Pancreas (tissue), 10 donors: ENCODE data around the gene SIDT1. TPM values are rescaled to one million over a fixed set of nuclear protein-coding genes. Genes with fewer than 3 reads are reported as not detected.

Source experiments
- ATAC-seq, 4 donors: fragments of 200-7000 bp; cut with Tn5 transposase; one replicate each; pipeline versions ENCODE4 v1.8.0 to v1.9.1; 2020; ENCODE audit warnings: mild to moderate bottlenecking in 4 of 4, moderate library complexity in 4 of 4
- DNase-seq, 6 donors: peaks; one replicate each; pipeline ENCODE4 v3.0.0-alpha.2; 2020
- FAIRE-seq: peaks from 2 replicates; lab custom pipeline; 2012; peaks lifted over from hg19 to GRCh38; lab: Jason Lieb, UNC
- H3K27ac ChIP-seq, 4 donors: fragments of 200-600 bp; sonication (generic); 1 replicate in 3 of 4; 2 replicates in 1 of 4; pipeline versions ENCODE4 v1.5.0 to v1.8.0; 2020
- H3K27me3 ChIP-seq, 4 donors: fragments of 200-600 bp; one replicate each; pipeline ENCODE4 v1.8.0; 2021
- H3K36me3 ChIP-seq, 3 donors: fragments of 200-600 bp; sonication (generic) in 1 of 3; one replicate each; pipeline versions ENCODE4 v1.5.0 to v1.8.0; 2020 to 2021
- H3K4me1 ChIP-seq, 3 donors: fragments of 200-600 bp; one replicate each; pipeline ENCODE4 v1.8.0; 2021
- H3K4me3 ChIP-seq, 4 donors: fragments of 200-600 bp; sonication (generic) in 2 of 4; one replicate each; pipeline versions ENCODE4 v1.5.0 to v1.8.0; 2020 to 2021
- H3K9me3 ChIP-seq, 4 donors: fragments of 200-600 bp; one replicate each; pipeline ENCODE4 v1.8.0; 2021
- CTCF ChIP-seq, 4 donors: fragments of 200-600 bp; sonication (generic) in 3 of 4; IDR thresholded peaks; one replicate each; pipeline versions ENCODE4 v1.5.0 to v1.8.0; 2021; ENCODE audit warnings: antibody characterized with exemption in 4 of 4
- WGBS, 2 donors: extraction: QIAGEN DNeasy Blood & Tissue Kit; methylation state at CpG; one replicate each; pipeline ENCODE4 v1.1.7; 2013; 5-methylcytosine and 5-hydroxymethylcytosine counted together
- intact Hi-C, 3 donors: fragments of 100-400 bp; cut with DNase I; formaldehyde crosslinking; loops; one replicate each; pipeline versions ENCODE4 v1.11.1 to v1.14.2; 2022
- polyA plus RNA-seq, 2 donors: library from polyadenylated mRNA; stranded (reverse); fragments of 200-250 nt; gene quantifications; one replicate each; pipeline ENCODE4 v1.2.3, GENCODE V29; 2013
- total RNA-seq, 6 donors: library from RNA; stranded (reverse); fragmentation: NEBNext Ultra II Directional in 4 of 6; extraction: Animal tissue kit (Norgen Biotek cat#: 25700) in 4 of 6; gene quantifications; one replicate each; pipeline versions ENCODE4 v1.2.1 to v1.2.4, GENCODE V29; 2021 to 2023
- donor health status: healthy with polysubstance abuse.
- donor health status: DM: no; HTN: no; CAD: no; lungs with moderate emphysema.
- donor health status: DM: no; HTN: no; CAD: no.
- donor health status: control.
- donor health status: control.
- donor health status: Bipolar disorder and iron deficiency.
- donor health status: DM: yes; HTN: yes; CAD: no.
- donor health status: DM: no; HTN: no; CAD: no.
- donor health status: DM: no; HTN: no; CAD: no.
- donor health status: DM: yes; HTN: yes; CAD: no.

The SIDT1 gene
- total RNA-seq: 1 to 10 TPM in 3 of 6 donors, under 1 TPM in 3; 0.28 to 2.6 (median 1.0) TPM
- polyA plus RNA-seq: 1 to 10 TPM in 1 of 2 donors, under 1 TPM in 1; 0.42 to 2.0 TPM

GRCh38 chr3:113531826-113532697 lies at the start of gene SIDT1:
Gene SIDT1 (plus strand): TSS chr3:113532555. CDS start chr3:113533022, 467 bp downstream.
- no peak for TF ChIP-seq CTCF (IDR thresholded peaks at IDR 0.05)
- 2 to 3% methylated on average over 18 of the region's 18 CpGs for WGBS, 2 donors
- peak; percentile 41 for FAIRE-seq

GRCh38 chr3:113485161-113485609 lies 47.2 kb upstream of the SIDT1 start:
- no peak for ATAC-seq
- Histone ChIP-seq H3K4me3 (no peak overlapping the region), H3K36me3 (peaks cover 0 to 7% (median 0%) of the 10 kb centered on the region in 3 donors), H3K27me3 (no peaks in the 10 kb centered on the region), H3K27ac (no peak overlapping the region), H3K9me3 (no peaks in the 10 kb centered on the region), H3K4me1 (no peaks in the 10 kb centered on the region)
- intact Hi-C loops: no loop called here
- no peak for FAIRE-seq
- WGBS, 2 donors: 91 to 97% methylated on average over 8 of the region's 8 CpGs
- TF ChIP-seq CTCF (IDR thresholded peaks at IDR 0.05): no peak
- DNase-seq: no peak

More at GRCh38 chr3:113531826-113532697, at the start of gene SIDT1:
- intact Hi-C loops: no loop called here
- peak within 1 kb of the TSS; percentile 54 to 88 (median 74) for H3K4me3 ChIP-seq
- H3K4me1 ChIP-seq: peaks cover 0 to 17% (median 0%) of the 10 kb centered on the region in 3 donors
- peak; percentile 72 to 86 (median 84) for ATAC-seq
- peak in 5 of 6 donors; percentile 20 to 68 (median 40) for DNase-seq
- H3K9me3 ChIP-seq: no peaks in the 10 kb centered on the region
- H3K27me3 ChIP-seq: no peaks in the 10 kb centered on the region
- H3K36me3 ChIP-seq: no peaks in the 10 kb centered on the region
- peak within 1 kb of the TSS; percentile 34 to 75 (median 42) for H3K27ac ChIP-seq

GRCh38 chr3:113495035-113495434 lies 37.3 kb upstream of the SIDT1 start:
- H3K9me3 ChIP-seq: no peaks in the 10 kb centered on the region
- H3K4me1 ChIP-seq: no peaks in the 10 kb centered on the region
- intact Hi-C loops: loop anchor here in 2 of 3 donors (5.0 to 10.0 kb wide), 3 partner anchors 80 to 132 kb away; no protein-coding TSS in a partner anchor
- no peaks in the 10 kb centered on the region for H3K27me3 ChIP-seq
- TF ChIP-seq CTCF (IDR thresholded peaks at IDR 0.05): peak in 2 of 4 donors; percentile 31 to 43
- no peak overlapping the region for H3K4me3 ChIP-seq
- DNase-seq (peak in 1 of 6 donors; percentile 18), FAIRE-seq (peak; percentile 39), ATAC-seq (peak; percentile 80 to 93 (median 88))
- peaks cover 0 to 22% (median 0%) of the 10 kb centered on the region in 3 donors for H3K36me3 ChIP-seq
- WGBS, 2 donors: 55 to 60% methylated on average over 2 of the region's 2 CpGs
- H3K27ac ChIP-seq: no peak overlapping the region

GRCh38 chr3:113496924-113497323 lies 35.4 kb upstream of the SIDT1 start:
- no peak for ATAC-seq

More at GRCh38 chr3:113496924-113497323, 35.4 kb upstream of the SIDT1 start:
- Histone ChIP-seq H3K4me3 (no peak overlapping the region), H3K27me3 (no peaks in the 10 kb centered on the region), H3K9me3 (no peaks in the 10 kb centered on the region), H3K27ac (no peak overlapping the region), H3K36me3 (peaks cover 0 to 18% (median 0%) of the 10 kb centered on the region in 3 donors), H3K4me1 (no peaks in the 10 kb centered on the region)
- DNase-seq: no peak
- no peak for TF ChIP-seq CTCF (IDR thresholded peaks at IDR 0.05)
- intact Hi-C loops: loop anchor here in 2 of 3 donors (5.0 to 10.0 kb wide), 3 partner anchors 78 to 130 kb away; no protein-coding TSS in a partner anchor
- no peak for FAIRE-seq
